K562 (cell line): Measurements from ENCODE around the gene HIVEP1. TPM values are rescaled to one million over a fixed set of nuclear protein-coding genes. Genes with fewer than 3 reads are reported as not detected.

Experiments used
- AFF4 ChIP-seq: sonication (generic); formaldehyde crosslinking; IDR thresholded peaks from 2 replicates; pipeline ENCODE4 v1.8.0; 2023; ENCODE audit warnings: mild to moderate bottlenecking, missing genetic modification reagents
- CBFA2T2 ChIP-seq: fragments of 450-650 bp; conservative IDR thresholded peaks from 2 replicates; pipeline ENCODE4 v1.6.1; 2017; ENCODE audit warnings: mild to moderate bottlenecking
- CBX3 ChIP-seq, 2 experiments: IDR thresholded peaks; 1 replicate in 1 of 2; 2 replicates in 1 of 2; pipeline ENCODE4 v1.6.1; 2012; ENCODE audit warnings: inconsistent platforms in 2 of 2, low read length in 2 of 2, borderline replicate concordance in 1 of 2, control low read depth in 1 of 2
- NFYB ChIP-seq: IDR thresholded peaks from 2 replicates; pipeline ENCODE4 v1.6.1; 2011; ENCODE audit warnings: mild to moderate bottlenecking, moderate library complexity; ENCODE audit not compliant: insufficient read length; ENCODE audit errors: extremely low read depth
- PRMT5 ChIP-seq: sonication (generic); formaldehyde crosslinking; IDR thresholded peaks from 2 replicates; pipeline ENCODE4 v1.5.0; 2020; ENCODE audit warnings: missing genetic modification reagents
- THRA ChIP-seq: fragments of 450-650 bp; IDR thresholded peaks from 2 replicates; pipeline ENCODE4 v1.6.1; 2017; ENCODE audit warnings: mild to moderate bottlenecking, moderate library complexity
- THRAP3 ChIP-seq: fragments of 450-650 bp; IDR thresholded peaks from 2 replicates; pipeline ENCODE4 v1.6.1; 2016; ENCODE audit warnings: mild to moderate bottlenecking, inconsistent platforms, borderline replicate concordance
- TSHZ1 ChIP-seq: fragments of 250-450 bp; sonication (Bioruptor Pico); IDR thresholded peaks from 2 replicates; pipeline ENCODE4 v1.4.0; 2020; ENCODE audit warnings: mild to moderate bottlenecking, moderate library complexity
- ZHX1 ChIP-seq: fragments of 150-350 bp; conservative IDR thresholded peaks from 2 replicates; pipeline ENCODE4 v1.6.1; 2014; ENCODE audit warnings: low read length
- ZMIZ1 ChIP-seq, 2 experiments: fragments of 150-350 bp in 1 of 2; IDR thresholded peaks; 2 replicates each; pipeline ENCODE4 v1.6.1; 2012 to 2016; ENCODE audit warnings: low read depth in 2 of 2, low read length in 2 of 2, mild to moderate bottlenecking in 1 of 2, moderate library complexity in 1 of 2
- ZNF436 ChIP-seq: fragments of 250-450, 450-650 bp; sonication (Bioruptor Pico); formaldehyde crosslinking; IDR thresholded peaks from 2 replicates; pipeline ENCODE4 v1.7.0; 2020; ENCODE audit warnings: mild to moderate bottlenecking
- polyA plus RNA-seq, 8 experiments: library from polyadenylated mRNA; depleted of rRNA in 4 of 8; stranded (reverse) in 5 of 8; unstranded in 3 of 8; fragments of >200 nt; fragmentation: Nextera tagmentation in 2 of 8; fragmentation: Illumina TruSeq in 1 of 8; extraction: Ambion mirVana in 2 of 8; extraction: Trizol in 1 of 8; gene quantifications; 2 replicates each; pipeline versions ENCODE4 v1.2.1 to v1.2.3, GENCODE V29; 2011 to 2014; ENCODE audit warnings: inconsistent platforms in 1 of 8, missing spikeins in 1 of 8
- total RNA-seq, 7 experiments: library from RNA; depleted of rRNA in 6 of 7; stranded (reverse); fragments of >200 nt in 6 of 7; fragmentation: Illumina TruSeq in 2 of 7; extraction: Trizol in 2 of 7; gene quantifications; 2 replicates each; pipeline versions ENCODE4 v1.2.1 to v1.2.3, GENCODE V29; 2011 to 2021; ENCODE audit warnings: low replicate concordance in 1 of 7

The HIVEP1 gene
- total and polyA plus RNA-seq, 9 of the 15 experiments (the other 6 are each of a cell fraction or from before 2014, with no cell fraction given), result 6.0 to 33.3 (median 21.7) TPM

DNA sequence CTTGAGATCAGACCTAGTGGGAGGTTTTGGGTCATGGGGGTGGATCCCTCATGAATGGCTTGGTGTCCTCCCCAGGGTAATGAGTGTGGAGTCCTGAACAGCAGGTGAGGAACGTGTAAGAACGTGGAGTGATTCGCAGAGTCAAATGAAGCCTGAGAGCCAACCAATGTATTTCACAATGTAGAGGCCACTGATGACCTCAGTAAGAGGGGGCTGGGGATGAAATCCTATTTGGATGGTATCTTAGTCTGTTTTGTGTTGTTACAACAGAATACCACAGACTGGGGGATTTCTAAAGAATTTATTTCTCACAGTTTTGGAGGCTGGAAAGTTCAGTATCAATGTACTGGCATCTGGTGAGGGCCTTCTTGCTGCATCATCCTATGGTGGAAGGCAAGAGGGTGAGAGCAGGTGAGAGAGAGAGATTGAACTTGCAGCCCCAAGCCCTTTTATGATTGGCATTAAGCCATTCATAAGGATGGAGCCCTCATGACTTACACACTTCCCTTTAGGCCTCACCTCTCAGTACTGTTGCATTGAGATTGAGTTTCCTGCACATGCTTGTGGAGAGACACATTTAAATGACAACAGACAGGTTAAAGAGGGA lies 47.3 kb upstream of the HIVEP1 start (continued):
- TF ChIP-seq THRA, result no peak
- no peak for TF ChIP-seq PRMT5 (CRISPR knock-in tag)
- no peak for TF ChIP-seq TSHZ1 (CRISPR knock-in tag)
- TF ChIP-seq THRAP3, result no peak
- no peak for TF ChIP-seq AFF4 (CRISPR knock-in tag)
- TF ChIP-seq ZHX1, result no peak
- TF ChIP-seq ZNF436 (CRISPR knock-in tag), result no peak
- 0 out of 2 replicates have a peak, but pooled peaks have one; percentile 5 for TF ChIP-seq CBFA2T2
- no peak for TF ChIP-seq ZMIZ1 (IDR thresholded peaks at IDR 0.05; ENCODE audit: low read depth in 2 of 2, low read length in 2 of 2)
- no peak; a peak in 1 of 3 replicates for TF ChIP-seq CBX3 (IDR thresholded peaks at IDR 0.05; ENCODE audit: borderline replicate concordance in 1 of 2, low read length in 2 of 2)
- no peak for TF ChIP-seq NFYB
